Hepatocyte (in vitro differentiated cells): ENCODE results near the gene ZFAND5.

ENCODE experiments used
- EZH2 ChIP-seq: fragments of 200-600 bp; sonication (generic); IDR thresholded peaks from 2 replicates; pipeline ENCODE4 v1.6.1; 2016; ENCODE audit warnings: antibody characterized with exemption, mild to moderate bottlenecking, borderline replicate concordance
- EZH2phosphoT487 ChIP-seq: fragments of 200-600 bp; sonication (generic); IDR thresholded peaks from one replicate; pipeline ENCODE4 v1.6.1; 2018; ENCODE audit warnings: antibody characterized with exemption, mild to moderate bottlenecking, low read depth, moderate library complexity; ENCODE audit not compliant: unreplicated experiment, severe bottlenecking
- TF ChIP-seq, protein P1 (sequence below): fragments of 200-600 bp; sonication (generic); IDR thresholded peaks from 2 replicates; pipeline ENCODE4 v1.5.1; 2016; ENCODE audit warnings: antibody characterized with exemption, mild to moderate bottlenecking; ENCODE audit not compliant: poor library complexity

DNA sequence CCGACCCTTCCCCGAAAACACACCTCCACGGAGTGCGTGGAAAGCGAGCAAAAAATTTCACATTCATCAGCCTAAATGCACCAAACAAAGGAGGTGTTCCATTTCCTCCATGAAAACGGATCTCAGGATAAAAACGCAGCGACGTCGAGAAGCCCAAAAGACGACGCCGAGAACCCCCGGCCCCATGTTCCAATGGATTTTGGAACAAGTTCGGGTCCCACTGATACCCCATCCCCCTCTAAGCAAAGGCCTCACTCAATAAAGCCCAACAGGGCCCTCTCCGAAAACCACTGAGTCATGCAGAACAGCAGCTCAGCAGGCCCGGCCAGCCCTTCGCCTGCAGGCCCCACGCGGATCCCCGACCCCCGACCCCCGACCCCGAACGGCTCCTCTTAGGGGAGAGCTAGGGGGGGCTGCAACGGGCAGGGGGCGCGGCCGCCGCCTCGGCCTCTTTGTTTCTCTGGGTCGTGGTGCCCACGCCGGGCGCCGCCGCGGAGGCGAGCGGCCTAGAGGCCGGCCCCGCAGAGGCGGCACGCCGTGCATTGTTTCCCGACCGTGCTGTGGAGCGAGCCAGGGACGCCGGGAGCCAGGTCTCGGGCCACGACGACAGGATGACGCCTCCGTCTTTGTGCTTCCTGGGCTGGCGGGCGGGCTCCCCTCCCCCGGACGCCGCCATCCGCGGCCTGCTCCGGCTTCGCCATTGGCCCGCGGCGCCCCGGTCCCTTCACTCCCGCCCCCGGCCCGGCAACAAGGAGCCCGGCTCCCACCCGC lies 915 bp downstream of the ZFAND5 start:
- TF ChIP-seq, protein P1, sequence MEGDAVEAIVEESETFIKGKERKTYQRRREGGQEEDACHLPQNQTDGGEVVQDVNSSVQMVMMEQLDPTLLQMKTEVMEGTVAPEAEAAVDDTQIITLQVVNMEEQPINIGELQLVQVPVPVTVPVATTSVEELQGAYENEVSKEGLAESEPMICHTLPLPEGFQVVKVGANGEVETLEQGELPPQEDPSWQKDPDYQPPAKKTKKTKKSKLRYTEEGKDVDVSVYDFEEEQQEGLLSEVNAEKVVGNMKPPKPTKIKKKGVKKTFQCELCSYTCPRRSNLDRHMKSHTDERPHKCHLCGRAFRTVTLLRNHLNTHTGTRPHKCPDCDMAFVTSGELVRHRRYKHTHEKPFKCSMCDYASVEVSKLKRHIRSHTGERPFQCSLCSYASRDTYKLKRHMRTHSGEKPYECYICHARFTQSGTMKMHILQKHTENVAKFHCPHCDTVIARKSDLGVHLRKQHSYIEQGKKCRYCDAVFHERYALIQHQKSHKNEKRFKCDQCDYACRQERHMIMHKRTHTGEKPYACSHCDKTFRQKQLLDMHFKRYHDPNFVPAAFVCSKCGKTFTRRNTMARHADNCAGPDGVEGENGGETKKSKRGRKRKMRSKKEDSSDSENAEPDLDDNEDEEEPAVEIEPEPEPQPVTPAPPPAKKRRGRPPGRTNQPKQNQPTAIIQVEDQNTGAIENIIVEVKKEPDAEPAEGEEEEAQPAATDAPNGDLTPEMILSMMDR: no peak
- TF ChIP-seq EZH2 (no peak), EZH2phosphoT487 (no peak)
